Loucy (cell line): Measurements from ENCODE around the gene ADAMTS19.

Experiments used
- EZH2phosphoT487 ChIP-seq: fragments of 200-600 bp; IDR thresholded peaks from 2 replicates; pipeline ENCODE4 v1.6.1; 2018; ENCODE audit warnings: antibody characterized with exemption, mild to moderate bottlenecking, moderate library complexity, borderline replicate concordance
- TF ChIP-seq, protein P1 (sequence below): fragments of 200-600 bp; sonication (generic); conservative IDR thresholded peaks from 2 replicates; pipeline ENCODE4 v1.5.1; 2014; ENCODE audit warnings: mild to moderate bottlenecking, antibody characterized with exemption, low read length

DNA sequence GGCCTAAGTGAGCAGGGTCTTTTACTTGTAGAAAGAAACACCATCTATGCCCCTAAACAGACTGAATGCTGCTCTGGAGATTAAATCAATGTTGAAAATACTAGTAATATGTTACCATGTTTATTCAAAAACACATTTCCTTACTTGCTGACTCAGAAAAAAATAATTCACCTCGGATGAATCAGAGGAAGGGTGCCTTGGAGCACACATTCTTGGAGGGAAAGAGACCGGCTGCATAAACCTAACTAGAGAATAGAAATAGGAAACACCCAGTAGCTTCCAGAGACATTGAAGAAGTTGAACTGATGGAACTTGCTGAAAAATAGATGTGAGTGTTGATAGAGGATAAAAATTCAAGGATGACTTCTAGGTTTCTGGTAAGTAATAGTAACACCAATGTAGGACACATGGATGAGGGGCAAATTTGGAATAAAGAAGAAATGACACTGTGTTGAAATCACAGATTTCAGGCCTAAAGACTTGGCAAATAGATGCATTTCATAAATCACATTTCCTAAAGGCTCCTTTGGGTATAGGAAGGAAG lies 210.9 kb downstream of the ADAMTS19 start:
- TF ChIP-seq, protein P1, sequence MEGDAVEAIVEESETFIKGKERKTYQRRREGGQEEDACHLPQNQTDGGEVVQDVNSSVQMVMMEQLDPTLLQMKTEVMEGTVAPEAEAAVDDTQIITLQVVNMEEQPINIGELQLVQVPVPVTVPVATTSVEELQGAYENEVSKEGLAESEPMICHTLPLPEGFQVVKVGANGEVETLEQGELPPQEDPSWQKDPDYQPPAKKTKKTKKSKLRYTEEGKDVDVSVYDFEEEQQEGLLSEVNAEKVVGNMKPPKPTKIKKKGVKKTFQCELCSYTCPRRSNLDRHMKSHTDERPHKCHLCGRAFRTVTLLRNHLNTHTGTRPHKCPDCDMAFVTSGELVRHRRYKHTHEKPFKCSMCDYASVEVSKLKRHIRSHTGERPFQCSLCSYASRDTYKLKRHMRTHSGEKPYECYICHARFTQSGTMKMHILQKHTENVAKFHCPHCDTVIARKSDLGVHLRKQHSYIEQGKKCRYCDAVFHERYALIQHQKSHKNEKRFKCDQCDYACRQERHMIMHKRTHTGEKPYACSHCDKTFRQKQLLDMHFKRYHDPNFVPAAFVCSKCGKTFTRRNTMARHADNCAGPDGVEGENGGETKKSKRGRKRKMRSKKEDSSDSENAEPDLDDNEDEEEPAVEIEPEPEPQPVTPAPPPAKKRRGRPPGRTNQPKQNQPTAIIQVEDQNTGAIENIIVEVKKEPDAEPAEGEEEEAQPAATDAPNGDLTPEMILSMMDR, result no peak
- no peak for TF ChIP-seq EZH2phosphoT487
